ENCODE data around the gene SHTN1. TPM values are rescaled to one million over a fixed set of nuclear protein-coding genes. Genes with fewer than 3 reads are reported as not detected.

SHTN1 gene
- total RNA-seq = 21.1 TPM
- long read RNA-seq, full-length matches to known transcripts = 3 of 8 reads
- long read RNA-seq, partial matches to known transcripts = 4 of 8 reads
- long read RNA-seq, other reads (novel, unspliced or antisense) = 1 of 8 reads

- peak; percentile 91 for DNase-seq (ENCODE audit: low spot score)
Measured at GRCh38 chr10:117005026-117005526, at the start of gene SHTN1. Gene SHTN1 (minus strand): TSS chr10:117005187. CDS start chr10:117005079, 108 bp downstream.

GRCh38 chr10:117053482-117053881 is 48.5 kb upstream of the SHTN1 start:
- no peak for DNase-seq (ENCODE audit: low spot score)

GRCh38 chr10:117047947-117048346 is 43.0 kb upstream of the SHTN1 start:
- no peak for DNase-seq (ENCODE audit: low spot score)

- no peak for DNase-seq (ENCODE audit: low spot score)
Measured at GRCh38 chr10:117016266-117016665, 11.3 kb upstream of the SHTN1 start.

- DNase-seq (ENCODE audit: low spot score) = no peak
Measured at GRCh38 chr10:117014835-117015234, 9.8 kb upstream of the SHTN1 start.

- no peak for DNase-seq (ENCODE audit: low spot score)
Measured at GRCh38 chr10:117007080-117007479, 2.1 kb upstream of the SHTN1 start.

- DNase-seq (ENCODE audit: low spot score) = no peak
Measured at GRCh38 chr10:117005527-117006055, 604 bp upstream of the SHTN1 start.

GRCh38 chr10:117004227-117005025 is 561 bp downstream of the SHTN1 start:
- DNase-seq (ENCODE audit: low spot score) = no peak

- DNase-seq (ENCODE audit: low spot score) = no peak
Measured at GRCh38 chr10:117003336-117003735, 1.7 kb downstream of the SHTN1 start.

GRCh38 chr10:117002206-117002605 is 2.8 kb downstream of the SHTN1 start:
- no peak for DNase-seq (ENCODE audit: low spot score)

- DNase-seq (ENCODE audit: low spot score) = no peak
Measured at GRCh38 chr10:117001144-117001543, 3.8 kb downstream of the SHTN1 start.

GRCh38 chr10:117000580-117000979 is 4.4 kb downstream of the SHTN1 start:
- no peak for DNase-seq (ENCODE audit: low spot score)

- no peak for DNase-seq (ENCODE audit: low spot score)
Measured at GRCh38 chr10:116998172-116998571, 6.8 kb downstream of the SHTN1 start.

- no peak for DNase-seq (ENCODE audit: low spot score)
Measured at GRCh38 chr10:116997015-116997414, 8.0 kb downstream of the SHTN1 start.

- no peak for DNase-seq (ENCODE audit: low spot score)
Measured at GRCh38 chr10:116995648-116996047, 9.3 kb downstream of the SHTN1 start.

- DNase-seq (ENCODE audit: low spot score) = no peak
Measured at GRCh38 chr10:116994113-116994890, 10.7 kb downstream of the SHTN1 start.

- no peak for DNase-seq (ENCODE audit: low spot score)
Measured at GRCh38 chr10:116993610-116994009, 11.4 kb downstream of the SHTN1 start.

GRCh38 chr10:116992183-116992582 is 12.8 kb downstream of the SHTN1 start:
- no peak for DNase-seq (ENCODE audit: low spot score)

GRCh38 chr10:116990276-116990800 is 14.6 kb downstream of the SHTN1 start:
- no peak for DNase-seq (ENCODE audit: low spot score)

- DNase-seq (ENCODE audit: low spot score) = no peak
Measured at GRCh38 chr10:116989439-116989838, 15.5 kb downstream of the SHTN1 start.

- no peak for DNase-seq (ENCODE audit: low spot score)
Measured at GRCh38 chr10:116988311-116988710, 16.7 kb downstream of the SHTN1 start.

GRCh38 chr10:116985611-116986010 is 19.4 kb downstream of the SHTN1 start:
- DNase-seq (ENCODE audit: low spot score) = no peak
